HepG2 (cell line): ENCODE data around the gene REEP6. TPM values are rescaled to one million over a fixed set of nuclear protein-coding genes. Genes with fewer than 3 reads are reported as not detected.

ENCODE experiments used
- CHD4 ChIP-seq: fragments of 200-600 bp; sonication (generic); IDR thresholded peaks from 2 replicates; pipeline ENCODE4 v1.7.0; 2017; ENCODE audit warnings: mild to moderate bottlenecking, low read length, borderline replicate concordance
- GFI1 ChIP-seq: sonication (generic); formaldehyde crosslinking; IDR thresholded peaks from 2 replicates; pipeline ENCODE4 v1.5.0; 2020; ENCODE audit warnings: missing genetic modification reagents, mild to moderate bottlenecking, borderline replicate concordance
- HNRNPUL1 ChIP-seq: fragments of 200-400 bp; formaldehyde crosslinking; IDR thresholded peaks from 2 replicates; pipeline ENCODE4 v1.6.1; 2017; ENCODE audit warnings: low read depth, mild to moderate bottlenecking, low read length, moderate library complexity
- KDM3A ChIP-seq: IDR thresholded peaks from 2 replicates; pipeline ENCODE4 v1.6.1; 2018; ENCODE audit warnings: low read depth, missing compliant biosample characterization
- ONECUT2 ChIP-seq: sonication (generic); formaldehyde crosslinking; IDR thresholded peaks from 2 replicates; pipeline ENCODE4 v1.4.0; 2020; ENCODE audit warnings: missing genetic modification reagents
- PCBP2 ChIP-seq: fragments of 200-400 bp; formaldehyde crosslinking; optimal IDR thresholded peaks from 2 replicates; pipeline ENCODE3; 2018; ENCODE audit warnings: low read length, low read depth; ENCODE audit not compliant: poor library complexity, severe bottlenecking
- SAP130 ChIP-seq: IDR thresholded peaks from 2 replicates; pipeline ENCODE4 v1.6.1; 2016; ENCODE audit warnings: low read depth
- SIN3A ChIP-seq: IDR thresholded peaks from 2 replicates; pipeline ENCODE4 v1.6.1; 2011; ENCODE audit warnings: low read depth, mild to moderate bottlenecking, control low read depth, low read length, borderline replicate concordance
- ZFX ChIP-seq: sonication (generic); formaldehyde crosslinking; IDR thresholded peaks from 2 replicates; pipeline ENCODE4 v1.4.0; 2020; ENCODE audit warnings: mild to moderate bottlenecking, low read depth, missing genetic modification reagents, moderate library complexity
- ZNF562 ChIP-seq: sonication (generic); formaldehyde crosslinking; IDR thresholded peaks from 2 replicates; pipeline ENCODE4 v1.8.0; 2022; ENCODE audit warnings: missing genetic modification reagents, borderline replicate concordance
- polyA plus RNA-seq, 8 experiments: library from polyadenylated mRNA; depleted of rRNA in 3 of 8; stranded (reverse) in 7 of 8; unstranded in 1 of 8; fragments of >200 nt; fragmentation: Illumina TruSeq in 4 of 8; extraction: Trizol in 4 of 8; gene quantifications; 2 replicates each; pipeline versions ENCODE4 v1.2.1 to v1.2.3, GENCODE V29; 2011 to 2016; ENCODE audit warnings: low read depth in 4 of 8, missing spikeins in 1 of 8, mixed read lengths in 1 of 8; ENCODE audit not compliant: insufficient read depth in 1 of 8
- total RNA-seq, 5 experiments: library from RNA; depleted of rRNA; stranded (reverse); fragments of >200 nt; fragmentation: Illumina TruSeq; extraction: Trizol; gene quantifications; 2 replicates each; pipeline ENCODE4 v1.2.3, GENCODE V29; 2016; ENCODE audit warnings: low read depth in 1 of 5
- TF ChIP-seq, protein P1 (sequence below): sonication (generic); formaldehyde crosslinking; conservative IDR thresholded peaks from 2 replicates; pipeline ENCODE4 v1.8.0; 2022; ENCODE audit warnings: missing genetic modification reagents
- TF ChIP-seq, protein P2 (sequence below): sonication (generic); formaldehyde crosslinking; IDR thresholded peaks from 2 replicates; pipeline ENCODE4 v1.5.0; 2020; ENCODE audit warnings: mild to moderate bottlenecking, missing genetic modification reagents, moderate library complexity
- TF ChIP-seq, protein P3 (sequence below): sonication (generic); formaldehyde crosslinking; IDR thresholded peaks from 2 replicates; pipeline ENCODE4 v1.4.0; 2020; ENCODE audit warnings: missing genetic modification reagents, mild to moderate bottlenecking, borderline replicate concordance
- TF ChIP-seq, protein P4 (sequence below): sonication (generic); formaldehyde crosslinking; IDR thresholded peaks from 2 replicates; pipeline ENCODE4 v1.5.1; 2020; ENCODE audit warnings: mild to moderate bottlenecking, missing genetic modification reagents, moderate library complexity
- TF ChIP-seq, protein P5 (sequence below): IDR thresholded peaks from 2 replicates; pipeline ENCODE4 v1.4.0; 2020; ENCODE audit warnings: mild to moderate bottlenecking, missing genetic modification reagents

Gene REEP6
- total and polyA plus RNA-seq, 2 of the 13 experiments (the other 11 are each of a cell fraction or from before 2014, with no cell fraction given): 10.0 to 28.8 TPM

DNA sequence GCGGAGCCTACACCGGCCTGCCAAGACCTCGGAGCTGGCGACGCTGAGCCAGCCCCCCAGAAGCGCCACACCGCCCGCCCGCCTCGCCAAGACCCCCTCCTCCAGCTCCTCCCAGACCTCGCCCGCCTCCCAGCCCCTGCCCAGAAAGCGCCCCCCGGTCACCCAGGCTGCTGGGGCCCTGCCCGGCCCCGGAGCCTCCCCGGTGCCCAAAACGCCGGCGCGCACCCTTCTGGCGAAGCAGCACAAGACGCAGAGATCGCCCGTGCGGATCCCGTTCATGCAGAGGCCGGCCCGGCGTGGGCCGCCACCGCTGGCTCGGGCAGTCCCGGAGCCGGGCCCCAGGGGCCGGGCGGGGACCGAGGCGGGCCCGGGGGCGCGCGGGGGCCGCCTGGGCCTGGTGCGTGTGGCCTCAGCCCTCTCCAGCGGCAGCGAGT, 22.1 kb upstream of the REEP6 start (continued):
- TF ChIP-seq, protein P1, sequence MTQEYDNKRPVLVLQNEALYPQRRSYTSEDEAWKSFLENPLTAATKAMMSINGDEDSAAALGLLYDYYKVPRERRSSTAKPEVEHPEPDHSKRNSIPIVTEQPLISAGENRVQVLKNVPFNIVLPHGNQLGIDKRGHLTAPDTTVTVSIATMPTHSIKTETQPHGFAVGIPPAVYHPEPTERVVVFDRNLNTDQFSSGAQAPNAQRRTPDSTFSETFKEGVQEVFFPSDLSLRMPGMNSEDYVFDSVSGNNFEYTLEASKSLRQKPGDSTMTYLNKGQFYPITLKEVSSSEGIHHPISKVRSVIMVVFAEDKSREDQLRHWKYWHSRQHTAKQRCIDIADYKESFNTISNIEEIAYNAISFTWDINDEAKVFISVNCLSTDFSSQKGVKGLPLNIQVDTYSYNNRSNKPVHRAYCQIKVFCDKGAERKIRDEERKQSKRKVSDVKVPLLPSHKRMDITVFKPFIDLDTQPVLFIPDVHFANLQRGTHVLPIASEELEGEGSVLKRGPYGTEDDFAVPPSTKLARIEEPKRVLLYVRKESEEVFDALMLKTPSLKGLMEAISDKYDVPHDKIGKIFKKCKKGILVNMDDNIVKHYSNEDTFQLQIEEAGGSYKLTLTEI (CRISPR knock-in tag): no peak
- no peak for TF ChIP-seq HNRNPUL1
- no peak for TF ChIP-seq CHD4
- no peak for TF ChIP-seq ZNF562 (CRISPR knock-in tag)
- TF ChIP-seq, protein P2, sequence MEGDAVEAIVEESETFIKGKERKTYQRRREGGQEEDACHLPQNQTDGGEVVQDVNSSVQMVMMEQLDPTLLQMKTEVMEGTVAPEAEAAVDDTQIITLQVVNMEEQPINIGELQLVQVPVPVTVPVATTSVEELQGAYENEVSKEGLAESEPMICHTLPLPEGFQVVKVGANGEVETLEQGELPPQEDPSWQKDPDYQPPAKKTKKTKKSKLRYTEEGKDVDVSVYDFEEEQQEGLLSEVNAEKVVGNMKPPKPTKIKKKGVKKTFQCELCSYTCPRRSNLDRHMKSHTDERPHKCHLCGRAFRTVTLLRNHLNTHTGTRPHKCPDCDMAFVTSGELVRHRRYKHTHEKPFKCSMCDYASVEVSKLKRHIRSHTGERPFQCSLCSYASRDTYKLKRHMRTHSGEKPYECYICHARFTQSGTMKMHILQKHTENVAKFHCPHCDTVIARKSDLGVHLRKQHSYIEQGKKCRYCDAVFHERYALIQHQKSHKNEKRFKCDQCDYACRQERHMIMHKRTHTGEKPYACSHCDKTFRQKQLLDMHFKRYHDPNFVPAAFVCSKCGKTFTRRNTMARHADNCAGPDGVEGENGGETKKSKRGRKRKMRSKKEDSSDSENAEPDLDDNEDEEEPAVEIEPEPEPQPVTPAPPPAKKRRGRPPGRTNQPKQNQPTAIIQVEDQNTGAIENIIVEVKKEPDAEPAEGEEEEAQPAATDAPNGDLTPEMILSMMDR (CRISPR knock-in tag): peak; percentile 53
- no peak for TF ChIP-seq KDM3A (CRISPR knock-in tag)
- TF ChIP-seq GFI1 (CRISPR knock-in tag): no peak
- TF ChIP-seq PCBP2: no peak
- TF ChIP-seq, protein P3, sequence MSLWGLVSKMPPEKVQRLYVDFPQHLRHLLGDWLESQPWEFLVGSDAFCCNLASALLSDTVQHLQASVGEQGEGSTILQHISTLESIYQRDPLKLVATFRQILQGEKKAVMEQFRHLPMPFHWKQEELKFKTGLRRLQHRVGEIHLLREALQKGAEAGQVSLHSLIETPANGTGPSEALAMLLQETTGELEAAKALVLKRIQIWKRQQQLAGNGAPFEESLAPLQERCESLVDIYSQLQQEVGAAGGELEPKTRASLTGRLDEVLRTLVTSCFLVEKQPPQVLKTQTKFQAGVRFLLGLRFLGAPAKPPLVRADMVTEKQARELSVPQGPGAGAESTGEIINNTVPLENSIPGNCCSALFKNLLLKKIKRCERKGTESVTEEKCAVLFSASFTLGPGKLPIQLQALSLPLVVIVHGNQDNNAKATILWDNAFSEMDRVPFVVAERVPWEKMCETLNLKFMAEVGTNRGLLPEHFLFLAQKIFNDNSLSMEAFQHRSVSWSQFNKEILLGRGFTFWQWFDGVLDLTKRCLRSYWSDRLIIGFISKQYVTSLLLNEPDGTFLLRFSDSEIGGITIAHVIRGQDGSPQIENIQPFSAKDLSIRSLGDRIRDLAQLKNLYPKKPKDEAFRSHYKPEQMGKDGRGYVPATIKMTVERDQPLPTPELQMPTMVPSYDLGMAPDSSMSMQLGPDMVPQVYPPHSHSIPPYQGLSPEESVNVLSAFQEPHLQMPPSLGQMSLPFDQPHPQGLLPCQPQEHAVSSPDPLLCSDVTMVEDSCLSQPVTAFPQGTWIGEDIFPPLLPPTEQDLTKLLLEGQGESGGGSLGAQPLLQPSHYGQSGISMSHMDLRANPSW (CRISPR knock-in tag): no peak
- peak; percentile 32; the same call in 1 of the 2 replicates for TF ChIP-seq ZFX (CRISPR knock-in tag)
- TF ChIP-seq, protein P4, sequence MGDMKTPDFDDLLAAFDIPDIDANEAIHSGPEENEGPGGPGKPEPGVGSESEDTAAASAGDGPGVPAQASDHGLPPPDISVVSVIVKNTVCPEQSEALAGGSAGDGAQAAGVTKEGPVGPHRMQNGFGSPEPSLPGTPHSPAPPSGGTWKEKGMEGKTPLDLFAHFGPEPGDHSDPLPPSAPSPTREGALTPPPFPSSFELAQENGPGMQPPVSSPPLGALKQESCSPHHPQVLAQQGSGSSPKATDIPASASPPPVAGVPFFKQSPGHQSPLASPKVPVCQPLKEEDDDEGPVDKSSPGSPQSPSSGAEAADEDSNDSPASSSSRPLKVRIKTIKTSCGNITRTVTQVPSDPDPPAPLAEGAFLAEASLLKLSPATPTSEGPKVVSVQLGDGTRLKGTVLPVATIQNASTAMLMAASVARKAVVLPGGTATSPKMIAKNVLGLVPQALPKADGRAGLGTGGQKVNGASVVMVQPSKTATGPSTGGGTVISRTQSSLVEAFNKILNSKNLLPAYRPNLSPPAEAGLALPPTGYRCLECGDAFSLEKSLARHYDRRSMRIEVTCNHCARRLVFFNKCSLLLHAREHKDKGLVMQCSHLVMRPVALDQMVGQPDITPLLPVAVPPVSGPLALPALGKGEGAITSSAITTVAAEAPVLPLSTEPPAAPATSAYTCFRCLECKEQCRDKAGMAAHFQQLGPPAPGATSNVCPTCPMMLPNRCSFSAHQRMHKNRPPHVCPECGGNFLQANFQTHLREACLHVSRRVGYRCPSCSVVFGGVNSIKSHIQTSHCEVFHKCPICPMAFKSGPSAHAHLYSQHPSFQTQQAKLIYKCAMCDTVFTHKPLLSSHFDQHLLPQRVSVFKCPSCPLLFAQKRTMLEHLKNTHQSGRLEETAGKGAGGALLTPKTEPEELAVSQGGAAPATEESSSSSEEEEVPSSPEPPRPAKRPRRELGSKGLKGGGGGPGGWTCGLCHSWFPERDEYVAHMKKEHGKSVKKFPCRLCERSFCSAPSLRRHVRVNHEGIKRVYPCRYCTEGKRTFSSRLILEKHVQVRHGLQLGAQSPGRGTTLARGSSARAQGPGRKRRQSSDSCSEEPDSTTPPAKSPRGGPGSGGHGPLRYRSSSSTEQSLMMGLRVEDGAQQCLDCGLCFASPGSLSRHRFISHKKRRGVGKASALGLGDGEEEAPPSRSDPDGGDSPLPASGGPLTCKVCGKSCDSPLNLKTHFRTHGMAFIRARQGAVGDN (CRISPR knock-in tag): peak; percentile 51; the same call in 1 of the 2 replicates
- no peak for TF ChIP-seq SAP130 (CRISPR knock-in tag)
- TF ChIP-seq, protein P5, sequence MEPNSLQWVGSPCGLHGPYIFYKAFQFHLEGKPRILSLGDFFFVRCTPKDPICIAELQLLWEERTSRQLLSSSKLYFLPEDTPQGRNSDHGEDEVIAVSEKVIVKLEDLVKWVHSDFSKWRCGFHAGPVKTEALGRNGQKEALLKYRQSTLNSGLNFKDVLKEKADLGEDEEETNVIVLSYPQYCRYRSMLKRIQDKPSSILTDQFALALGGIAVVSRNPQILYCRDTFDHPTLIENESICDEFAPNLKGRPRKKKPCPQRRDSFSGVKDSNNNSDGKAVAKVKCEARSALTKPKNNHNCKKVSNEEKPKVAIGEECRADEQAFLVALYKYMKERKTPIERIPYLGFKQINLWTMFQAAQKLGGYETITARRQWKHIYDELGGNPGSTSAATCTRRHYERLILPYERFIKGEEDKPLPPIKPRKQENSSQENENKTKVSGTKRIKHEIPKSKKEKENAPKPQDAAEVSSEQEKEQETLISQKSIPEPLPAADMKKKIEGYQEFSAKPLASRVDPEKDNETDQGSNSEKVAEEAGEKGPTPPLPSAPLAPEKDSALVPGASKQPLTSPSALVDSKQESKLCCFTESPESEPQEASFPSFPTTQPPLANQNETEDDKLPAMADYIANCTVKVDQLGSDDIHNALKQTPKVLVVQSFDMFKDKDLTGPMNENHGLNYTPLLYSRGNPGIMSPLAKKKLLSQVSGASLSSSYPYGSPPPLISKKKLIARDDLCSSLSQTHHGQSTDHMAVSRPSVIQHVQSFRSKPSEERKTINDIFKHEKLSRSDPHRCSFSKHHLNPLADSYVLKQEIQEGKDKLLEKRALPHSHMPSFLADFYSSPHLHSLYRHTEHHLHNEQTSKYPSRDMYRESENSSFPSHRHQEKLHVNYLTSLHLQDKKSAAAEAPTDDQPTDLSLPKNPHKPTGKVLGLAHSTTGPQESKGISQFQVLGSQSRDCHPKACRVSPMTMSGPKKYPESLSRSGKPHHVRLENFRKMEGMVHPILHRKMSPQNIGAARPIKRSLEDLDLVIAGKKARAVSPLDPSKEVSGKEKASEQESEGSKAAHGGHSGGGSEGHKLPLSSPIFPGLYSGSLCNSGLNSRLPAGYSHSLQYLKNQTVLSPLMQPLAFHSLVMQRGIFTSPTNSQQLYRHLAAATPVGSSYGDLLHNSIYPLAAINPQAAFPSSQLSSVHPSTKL (CRISPR knock-in tag): no peak
- no peak for TF ChIP-seq SIN3A
- no peak for TF ChIP-seq ONECUT2 (CRISPR knock-in tag)
